Right lobe of liver (tissue), 4 donors: ENCODE data around the gene POLR3F.

ENCODE experiments used
- POLR2A ChIP-seq: fragments of 450-650 bp; IDR thresholded peaks from one replicate; pipeline ENCODE4 v1.6.1; 2017; ENCODE audit warnings: antibody characterized with exemption, mild to moderate bottlenecking
- TF ChIP-seq, protein P1 (sequence below), 4 donors: fragments of 200-600 bp in 3 of 4; fragments of 450-650 bp in 1 of 4; IDR thresholded peaks; one replicate each; pipeline versions ENCODE4 v1.5.1 to v1.8.0; 2016 to 2022; ENCODE audit warnings: antibody characterized with exemption in 4 of 4, mild to moderate bottlenecking in 2 of 4
- donor health status: DM: no; HTN: no; CAD: no.
- donor health status: DM: no; HTN: no; CAD: no.
- donor health status: DM: no; HTN: yes; CAD: no.

DNA sequence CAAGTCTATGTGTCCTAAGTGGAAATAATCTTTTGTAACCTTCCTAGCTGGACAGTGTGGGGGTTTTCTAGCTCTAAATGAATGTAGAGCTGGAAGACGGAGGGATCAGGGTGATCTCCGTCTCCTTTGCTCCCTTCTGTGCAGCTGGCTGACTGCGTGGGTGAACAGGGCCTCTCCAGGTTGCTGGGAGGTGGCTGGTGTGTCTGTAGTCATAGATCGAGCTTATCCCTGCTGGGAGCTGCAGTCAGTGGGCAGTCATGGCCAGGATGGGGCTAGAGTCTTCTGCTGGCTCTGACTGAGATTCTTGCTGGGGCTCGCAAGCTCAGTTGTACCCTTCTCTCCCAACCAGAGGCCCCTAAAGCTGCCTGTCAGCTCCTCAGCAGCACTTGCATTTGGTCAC is 46.9 kb downstream of the POLR3F start:
- TF ChIP-seq POLR2A: no peak
- TF ChIP-seq, protein P1, sequence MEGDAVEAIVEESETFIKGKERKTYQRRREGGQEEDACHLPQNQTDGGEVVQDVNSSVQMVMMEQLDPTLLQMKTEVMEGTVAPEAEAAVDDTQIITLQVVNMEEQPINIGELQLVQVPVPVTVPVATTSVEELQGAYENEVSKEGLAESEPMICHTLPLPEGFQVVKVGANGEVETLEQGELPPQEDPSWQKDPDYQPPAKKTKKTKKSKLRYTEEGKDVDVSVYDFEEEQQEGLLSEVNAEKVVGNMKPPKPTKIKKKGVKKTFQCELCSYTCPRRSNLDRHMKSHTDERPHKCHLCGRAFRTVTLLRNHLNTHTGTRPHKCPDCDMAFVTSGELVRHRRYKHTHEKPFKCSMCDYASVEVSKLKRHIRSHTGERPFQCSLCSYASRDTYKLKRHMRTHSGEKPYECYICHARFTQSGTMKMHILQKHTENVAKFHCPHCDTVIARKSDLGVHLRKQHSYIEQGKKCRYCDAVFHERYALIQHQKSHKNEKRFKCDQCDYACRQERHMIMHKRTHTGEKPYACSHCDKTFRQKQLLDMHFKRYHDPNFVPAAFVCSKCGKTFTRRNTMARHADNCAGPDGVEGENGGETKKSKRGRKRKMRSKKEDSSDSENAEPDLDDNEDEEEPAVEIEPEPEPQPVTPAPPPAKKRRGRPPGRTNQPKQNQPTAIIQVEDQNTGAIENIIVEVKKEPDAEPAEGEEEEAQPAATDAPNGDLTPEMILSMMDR (IDR thresholded peaks at IDR 0.05): no peak
